ENCODE results near the gene PFN4. TPM values are rescaled to one million over a fixed set of nuclear protein-coding genes. Genes with fewer than 3 reads are reported as not detected.

The PFN4 gene
- total RNA-seq, 1 experiment from 2014 or later = not detected

- no peak overlapping the region for H3K4me3 Mint-ChIP-seq
- ATAC-seq (no peak), DNase-seq (ENCODE audit: low spot score) (no peak)
- no peak overlapping the region for H3K27ac Mint-ChIP-seq
- peaks cover 13% of the 10 kb centered on the region for H3K36me3 Mint-ChIP-seq
- CTCF ChIA-PET = no interaction called here
- POLR2A ChIA-PET = no interaction called here
- no peaks in the 10 kb centered on the region; the same call in 1 of the 2 replicates for H3K27me3 Mint-ChIP-seq (ENCODE audit: low read depth)
- peaks cover 25% of the 10 kb centered on the region for H3K9me3 Mint-ChIP-seq
- TF ChIP-seq IRF1 (CRISPR knock-in tag; IDR thresholded peaks at IDR 0.05) = no peak
- no peak for TF ChIP-seq JAZF1 (CRISPR knock-in tag; IDR thresholded peaks at IDR 0.05)
- TF ChIP-seq GTF2I (CRISPR knock-in tag; conservative IDR thresholded peaks at IDR 0.05) = no peak
- no peak for TF ChIP-seq KAT7 (CRISPR knock-in tag; IDR thresholded peaks at IDR 0.05; ENCODE audit: borderline replicate concordance)
- no peak for TF ChIP-seq ESRRA (CRISPR knock-in tag; IDR thresholded peaks at IDR 0.05; ENCODE audit: borderline replicate concordance)
- TF ChIP-seq E2F5 (CRISPR knock-in tag; IDR thresholded peaks at IDR 0.05) = no peak
- TF ChIP-seq NFE2L1 (CRISPR knock-in tag; IDR thresholded peaks at IDR 0.05) = no peak
- no peak for TF ChIP-seq CTCF (IDR thresholded peaks at IDR 0.05)
- no peak for TF ChIP-seq ZNF416 (CRISPR knock-in tag; IDR thresholded peaks at IDR 0.05)
- TF ChIP-seq NR2C2 (CRISPR knock-in tag; IDR thresholded peaks at IDR 0.05) = no peak
- TF ChIP-seq ZNF281 (CRISPR knock-in tag; IDR thresholded peaks at IDR 0.05) = no peak
- no peak for TF ChIP-seq FOXP4 (CRISPR knock-in tag; IDR thresholded peaks at IDR 0.05)
- no peak for TF ChIP-seq ZNF512 (CRISPR knock-in tag; IDR thresholded peaks at IDR 0.05; ENCODE audit: borderline replicate concordance)
- no peak for TF ChIP-seq FOXJ3 (CRISPR knock-in tag; IDR thresholded peaks at IDR 0.05; ENCODE audit: borderline replicate concordance)
- no peaks in the 10 kb centered on the region for H3K4me1 Mint-ChIP-seq
These were observed 37.6 kb upstream of the PFN4 start for GRCh38 chr2:24160761-24161160.

GRCh38 chr2:24159708-24160107 is 36.6 kb upstream of the PFN4 start:
- ChIA-PET POLR2A (no interaction called here), CTCF (no interaction called here)
- Mint-ChIP-seq H3K4me1 (no peaks in the 10 kb centered on the region), H3K4me3 (no peak overlapping the region), H3K9me3 (peaks cover 25% of the 10 kb centered on the region), H3K36me3 (peaks cover 13% of the 10 kb centered on the region), H3K27ac (no peak overlapping the region), H3K27me3 (ENCODE audit: low read depth) (no peaks in the 10 kb centered on the region; the same call in 1 of the 2 replicates)
- no peak for ATAC-seq
- no peak for DNase-seq (ENCODE audit: low spot score)
- TF ChIP-seq ETV6 (CRISPR knock-in tag; IDR thresholded peaks at IDR 0.05) (no peak), SP1 (CRISPR knock-in tag; conservative IDR thresholded peaks at IDR 0.05) (no peak), ELF4 (CRISPR knock-in tag; IDR thresholded peaks at IDR 0.05; ENCODE audit: low read depth) (no peak), E2F5 (CRISPR knock-in tag; IDR thresholded peaks at IDR 0.05) (no peak), MXD4 (CRISPR knock-in tag; IDR thresholded peaks at IDR 0.05; ENCODE audit: borderline replicate concordance) (no peak), RORB (CRISPR knock-in tag; IDR thresholded peaks at IDR 0.05) (no peak), IRF2 (CRISPR knock-in tag; IDR thresholded peaks at IDR 0.05; ENCODE audit: borderline replicate concordance, low read depth) (no peak), CREM (CRISPR knock-in tag; IDR thresholded peaks at IDR 0.05) (no peak), ZNF396 (CRISPR knock-in tag; IDR thresholded peaks at IDR 0.05; ENCODE audit: borderline replicate concordance) (no peak), ZNF317 (CRISPR knock-in tag; IDR thresholded peaks at IDR 0.05; ENCODE audit: borderline replicate concordance, low read depth) (no peak), NR2C2 (CRISPR knock-in tag; IDR thresholded peaks at IDR 0.05) (no peak), GABPB1 (CRISPR knock-in tag; IDR thresholded peaks at IDR 0.05) (no peak), USF1 (CRISPR knock-in tag; IDR thresholded peaks at IDR 0.05) (no peak)
